ENCODE results near the gene ZDHHC7.

Gene ZDHHC7

DNA sequence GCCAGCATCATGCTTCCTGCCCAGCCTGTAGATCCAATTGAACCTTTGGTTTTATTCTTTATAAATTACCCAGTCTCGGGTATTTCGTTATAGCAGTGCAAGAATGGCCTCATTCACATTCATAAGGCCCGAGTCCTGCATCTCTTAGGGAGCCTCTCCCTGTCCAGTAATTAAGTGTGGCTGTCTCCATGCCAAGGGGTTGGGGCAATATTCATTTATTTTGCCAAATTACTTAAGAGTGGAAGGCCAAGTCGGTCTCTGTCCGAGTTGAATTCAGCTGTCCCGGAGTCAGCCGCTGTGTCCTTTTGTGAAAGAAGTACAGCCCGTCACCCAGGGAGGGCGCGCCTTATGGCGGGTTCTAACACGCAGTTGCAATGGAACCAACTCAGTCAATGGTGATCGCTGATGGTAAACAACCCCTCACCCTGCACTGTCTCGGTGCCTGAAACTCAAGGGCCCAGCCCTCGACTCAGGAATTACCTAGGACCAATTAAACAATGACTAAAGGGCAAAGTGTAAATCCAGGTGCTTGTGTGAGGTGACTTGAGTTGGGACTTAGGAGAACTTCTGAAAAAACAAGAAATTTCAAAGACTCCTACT, 38.5 kb upstream of the ZDHHC7 start:
- TF ChIP-seq CTCF (IDR thresholded peaks at IDR 0.05; ENCODE audit: unreplicated experiment in 3 of 3), result no peak
- H3K4me3 Mint-ChIP-seq, result no peak overlapping the region
- peaks cover 3% of the 10 kb centered on the region for H3K27me3 Mint-ChIP-seq (ENCODE audit: low read depth)
- H3K9me3 Mint-ChIP-seq, result no peaks in the 10 kb centered on the region
- H3K4me1 Mint-ChIP-seq, result peaks cover 8% of the 10 kb centered on the region
- H3K27ac Mint-ChIP-seq, result no peak overlapping the region
- no peaks in the 10 kb centered on the region for H3K36me3 Mint-ChIP-seq (ENCODE audit: low read depth)

- no peaks in the 10 kb centered on the region for H3K9me3 Mint-ChIP-seq
- peaks cover 3% of the 10 kb centered on the region for H3K27me3 Mint-ChIP-seq (ENCODE audit: low read depth)
- TF ChIP-seq CTCF (IDR thresholded peaks at IDR 0.05; ENCODE audit: unreplicated experiment in 3 of 3), result no peak
- peaks cover 8% of the 10 kb centered on the region for H3K4me1 Mint-ChIP-seq
- H3K4me3 Mint-ChIP-seq, result no peak overlapping the region
- H3K36me3 Mint-ChIP-seq (ENCODE audit: low read depth), result no peaks in the 10 kb centered on the region
- no peak overlapping the region for H3K27ac Mint-ChIP-seq
Observed at GRCh38 chr16:85048921-85049562, 37.7 kb upstream of the ZDHHC7 start.

GRCh38 chr16:85047867-85048455, 36.6 kb upstream of the ZDHHC7 start:
- Mint-ChIP-seq H3K9me3 (no peaks in the 10 kb centered on the region), H3K4me3 (no peak overlapping the region), H3K27ac (no peak overlapping the region), H3K27me3 (ENCODE audit: low read depth) (peaks cover 3% of the 10 kb centered on the region), H3K36me3 (ENCODE audit: low read depth) (no peaks in the 10 kb centered on the region), H3K4me1 (peaks cover 8% of the 10 kb centered on the region)
- TF ChIP-seq CTCF (IDR thresholded peaks at IDR 0.05; ENCODE audit: unreplicated experiment in 3 of 3), result no peak

DNA sequence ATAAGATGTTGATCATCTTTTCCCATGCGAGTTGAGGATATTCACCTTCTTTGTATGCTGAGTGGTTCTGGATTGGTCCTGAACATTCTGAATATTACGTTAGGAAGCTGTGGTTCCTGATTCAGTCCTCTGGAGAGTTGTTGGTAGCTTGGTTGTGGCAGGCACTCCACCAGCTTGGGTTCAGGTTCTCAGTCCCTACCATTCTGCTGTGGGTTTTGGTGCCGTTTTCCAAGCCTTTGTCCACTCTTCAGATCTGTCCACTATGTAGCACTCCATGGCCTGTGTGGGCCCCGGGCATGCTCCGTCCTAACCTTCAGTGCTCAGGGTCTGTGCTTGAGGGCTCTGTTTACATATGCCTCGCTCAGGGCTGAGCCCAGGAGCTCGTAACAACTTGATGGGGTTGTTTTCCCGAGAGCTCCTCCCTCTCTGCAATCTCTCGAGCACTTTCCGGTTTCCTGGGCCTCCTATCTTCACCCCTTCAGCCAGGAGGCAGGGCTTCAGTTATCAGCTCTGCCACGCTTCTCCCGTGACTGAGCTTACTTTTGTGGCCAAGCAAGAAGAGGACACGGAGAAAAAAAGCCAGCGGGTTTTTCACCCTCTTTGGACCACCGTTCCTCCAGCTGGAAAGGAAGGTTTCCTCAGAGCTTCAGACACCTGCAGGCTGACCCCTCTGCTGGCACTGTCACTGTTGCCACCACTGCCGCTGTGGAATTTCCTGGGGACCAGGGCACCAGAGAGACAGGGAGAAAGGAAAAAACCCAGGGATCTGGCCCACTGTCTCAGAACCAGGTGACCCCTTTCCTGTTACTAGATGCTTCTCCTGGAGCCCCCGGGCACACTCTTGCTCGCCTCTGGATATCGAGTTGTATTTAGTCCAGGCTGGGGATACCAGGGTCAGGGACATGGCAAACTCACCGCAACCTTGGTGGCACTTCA, 35.9 kb upstream of the ZDHHC7 start:
- Mint-ChIP-seq H3K36me3 (ENCODE audit: low read depth) (no peaks in the 10 kb centered on the region), H3K4me3 (no peak overlapping the region), H3K9me3 (no peaks in the 10 kb centered on the region), H3K4me1 (peaks cover 12% of the 10 kb centered on the region), H3K27me3 (ENCODE audit: low read depth) (peaks cover 3% of the 10 kb centered on the region), H3K27ac (no peak overlapping the region)
- no peak for TF ChIP-seq CTCF (IDR thresholded peaks at IDR 0.05; ENCODE audit: unreplicated experiment in 3 of 3)

DNA sequence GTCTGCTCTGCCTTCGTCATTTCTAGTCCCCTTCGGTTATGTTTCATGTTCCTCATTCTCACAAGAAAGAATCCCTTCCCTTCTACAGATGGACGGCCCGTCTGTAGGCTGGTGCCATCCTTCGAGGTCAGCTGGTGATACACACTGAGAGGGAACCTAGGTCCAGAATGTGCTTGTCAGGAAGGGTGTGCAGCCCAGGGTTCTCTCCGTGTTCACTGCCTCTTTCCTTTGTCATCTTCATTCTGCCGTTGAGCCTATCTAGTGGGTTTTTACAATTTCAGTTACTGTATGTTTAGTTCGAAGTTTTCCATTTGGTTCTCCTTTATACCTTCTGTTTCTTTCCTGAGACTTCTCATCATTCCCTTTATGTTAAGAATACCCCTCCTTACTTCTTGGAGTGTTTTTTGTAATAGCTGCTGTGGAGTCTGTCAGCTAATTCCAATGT, 35.2 kb upstream of the ZDHHC7 start:
- no peaks in the 10 kb centered on the region for H3K9me3 Mint-ChIP-seq
- H3K27me3 Mint-ChIP-seq (ENCODE audit: low read depth), result peaks cover 3% of the 10 kb centered on the region
- H3K27ac Mint-ChIP-seq, result no peak overlapping the region
- no peaks in the 10 kb centered on the region for H3K36me3 Mint-ChIP-seq (ENCODE audit: low read depth)
- no peak for TF ChIP-seq CTCF (IDR thresholded peaks at IDR 0.05; ENCODE audit: unreplicated experiment in 3 of 3)
- peaks cover 16% of the 10 kb centered on the region for H3K4me1 Mint-ChIP-seq
- no peak overlapping the region for H3K4me3 Mint-ChIP-seq
